GM19468 (cell line): ENCODE results near the gene ADAT2.
A peak's percentile ranks its signal among the peaks of the same experiment; 100 is the strongest.
"Not testable (repeated sequence)": the region's sequence is repeated elsewhere in the genome, so short reads cannot be mapped to it uniquely, and the experiment has no call there.

Experiments used
- ATAC-seq: cut with Tn5 transposase; IDR thresholded peaks from one replicate; pipeline ENCODE4 v1.9.1; 2021; ENCODE audit warnings: mild to moderate bottlenecking, moderate library complexity, moderate number of reproducible peaks; ENCODE audit not compliant: unreplicated experiment; ENCODE audit errors: extremely low read depth

Gene ADAT2

GRCh38 chr6:143450453-143451371 lies at the start of gene ADAT2, which contains the start of gene PEX3:
Gene ADAT2 (minus strand): TSS chr6:143450695. CDS start chr6:143450658, 37 bp downstream.
Gene PEX3 (plus strand): TSS chr6:143450805. CDS start chr6:143451043, 238 bp downstream.
- peak; percentile 90 for ATAC-seq

- no peak for ATAC-seq
Measured at GRCh38 chr6:143498428-143498827, 47.9 kb upstream of the ADAT2 start.

- no peak for ATAC-seq
Measured at GRCh38 chr6:143496974-143497373, 46.5 kb upstream of the ADAT2 start.

GRCh38 chr6:143490775-143491174 lies 40.3 kb upstream of the ADAT2 start:
- ATAC-seq: no peak

GRCh38 chr6:143490244-143490643 lies 39.7 kb upstream of the ADAT2 start:
- ATAC-seq: no peak

- no peak for ATAC-seq
Measured at GRCh38 chr6:143486752-143487151, 36.3 kb upstream of the ADAT2 start.

GRCh38 chr6:143485967-143486366 lies 35.5 kb upstream of the ADAT2 start:
- ATAC-seq: no peak

GRCh38 chr6:143482593-143482992 lies 32.1 kb upstream of the ADAT2 start:
- ATAC-seq: no peak

- ATAC-seq: no peak
Measured at GRCh38 chr6:143478479-143479062, 28.1 kb upstream of the ADAT2 start.

GRCh38 chr6:143476545-143476944 lies 26.1 kb upstream of the ADAT2 start:
- no peak for ATAC-seq

- no peak for ATAC-seq
Measured at GRCh38 chr6:143471822-143472221, 21.3 kb upstream of the ADAT2 start.

- ATAC-seq: not testable (repeated sequence)
Measured at GRCh38 chr6:143468823-143469222, 18.3 kb upstream of the ADAT2 start.

GRCh38 chr6:143468026-143468425 lies 17.5 kb upstream of the ADAT2 start:
- ATAC-seq: no peak

- ATAC-seq: no peak
Measured at GRCh38 chr6:143465546-143465945, 15.1 kb upstream of the ADAT2 start.

GRCh38 chr6:143457563-143458359 lies 7.3 kb upstream of the ADAT2 start:
- ATAC-seq: no peak

GRCh38 chr6:143451531-143451930 lies 1.0 kb upstream of the ADAT2 start:
- ATAC-seq: no peak

- no peak for ATAC-seq
Measured at GRCh38 chr6:143449714-143450452, 612 bp downstream of the ADAT2 start.

- ATAC-seq: no peak
Measured at GRCh38 chr6:143449082-143449713, 1.3 kb downstream of the ADAT2 start.

- ATAC-seq: not testable (repeated sequence)
Measured at GRCh38 chr6:143447865-143448264, 2.6 kb downstream of the ADAT2 start.
